ENCODE results near the gene DNAH9. TPM values are rescaled to one million over a fixed set of nuclear protein-coding genes. Genes with fewer than 3 reads are reported as not detected.

Gene DNAH9
- total RNA-seq, 1 experiment from 2014 or later, result 0.54 TPM

- DNase-seq (ENCODE audit: low spot score), result no peak
Observed at GRCh38 chr17:11739848-11740247, 141.6 kb downstream of the DNAH9 start.

DNA sequence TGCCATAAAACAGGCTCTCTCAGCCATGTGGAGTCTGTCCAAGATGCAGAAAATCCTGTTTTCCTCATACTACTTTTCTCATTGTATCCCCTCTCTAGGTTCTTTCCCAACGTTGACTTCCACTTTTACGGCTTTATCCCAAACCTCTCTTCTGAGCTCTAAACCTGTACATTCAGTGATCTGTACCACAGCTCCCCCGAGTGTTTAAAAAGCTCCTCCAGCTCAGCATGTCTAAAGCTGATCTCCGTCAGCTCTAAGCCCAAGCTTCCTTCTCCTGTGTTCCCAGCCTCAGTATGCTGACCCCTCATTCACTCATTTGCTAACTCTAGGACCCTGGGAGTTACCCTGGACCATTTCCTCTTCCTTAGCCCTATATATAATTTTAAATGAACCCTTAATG lies 144.6 kb downstream of the DNAH9 start:
- no peak for DNase-seq (ENCODE audit: low spot score)

DNA sequence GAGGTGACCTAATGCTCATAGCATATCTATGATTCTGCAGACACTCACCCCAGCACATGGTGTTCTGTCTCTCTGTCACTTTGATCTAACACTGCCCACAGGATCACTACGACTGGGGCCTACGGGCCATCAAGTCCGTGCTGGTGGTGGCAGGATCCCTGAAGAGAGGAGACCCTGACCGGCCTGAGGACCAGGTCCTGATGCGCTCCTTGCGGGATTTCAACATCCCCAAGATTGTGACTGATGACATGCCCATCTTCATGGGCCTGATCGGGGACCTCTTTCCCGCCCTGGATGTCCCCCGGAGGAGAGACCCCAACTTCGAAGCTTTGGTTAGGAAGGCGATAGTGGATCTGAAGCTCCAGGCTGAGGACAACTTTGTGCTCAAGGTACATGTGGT lies 146.4 kb downstream of the DNAH9 start:
- no peak for DNase-seq (ENCODE audit: low spot score)

DNA sequence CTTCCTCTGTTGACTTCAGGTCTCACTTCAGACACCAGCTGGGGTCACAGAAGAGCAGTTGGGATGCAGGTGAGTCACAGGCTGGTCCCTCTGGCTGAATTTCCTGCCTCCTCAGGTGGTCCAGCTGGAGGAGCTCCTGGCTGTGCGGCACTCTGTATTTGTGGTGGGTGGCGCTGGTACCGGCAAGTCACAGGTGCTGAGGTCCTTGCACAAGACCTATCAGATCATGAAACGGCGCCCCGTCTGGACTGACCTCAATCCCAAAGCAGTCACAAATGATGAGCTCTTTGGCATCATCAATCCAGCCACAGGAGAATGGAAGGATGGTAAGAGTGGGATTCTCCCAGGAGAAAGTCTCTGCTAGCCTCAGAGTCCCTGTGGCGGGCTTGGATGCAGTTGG lies 149.2 kb downstream of the DNAH9 start:
- no peak for DNase-seq (ENCODE audit: low spot score)

DNA sequence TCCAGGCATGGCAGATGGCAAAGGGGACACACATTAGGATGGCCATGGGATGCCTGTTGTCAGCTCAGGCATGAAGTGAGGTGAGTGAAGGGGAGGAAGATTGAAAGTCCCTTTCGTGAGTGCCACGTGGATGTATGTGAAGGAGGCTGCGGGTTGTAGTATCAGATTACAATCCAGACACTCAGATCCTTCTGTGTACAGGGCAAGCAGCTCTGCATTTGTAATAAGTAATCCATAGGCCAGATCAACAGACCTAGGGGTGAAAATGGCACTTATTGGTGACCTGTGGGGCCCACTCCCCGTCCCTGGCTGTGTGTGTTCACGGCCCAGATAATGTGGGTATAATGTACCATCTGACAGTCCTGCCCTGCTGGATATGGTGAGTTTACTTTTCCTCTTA lies 159.5 kb downstream of the DNAH9 start:
- DNase-seq (ENCODE audit: low spot score), result no peak

DNA sequence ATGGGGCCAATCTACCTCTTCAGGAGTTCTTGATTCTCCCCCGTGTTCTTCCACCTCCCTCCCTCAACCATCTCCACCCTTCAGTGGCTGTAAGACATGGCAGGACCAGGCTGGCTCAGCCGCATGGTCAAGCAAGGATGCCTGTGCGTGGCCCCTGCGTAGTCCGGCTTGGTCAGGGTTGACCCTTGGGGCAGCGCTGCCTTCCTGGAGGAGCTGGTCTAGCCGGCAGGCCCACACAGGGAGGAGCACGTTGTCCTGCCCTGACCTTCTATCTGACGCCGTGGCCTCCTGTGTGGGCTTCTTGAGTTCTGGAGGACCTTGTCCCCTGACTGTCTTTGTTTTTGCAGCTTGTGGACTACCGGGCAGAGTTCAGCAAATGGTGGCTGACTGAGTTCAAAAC lies 169.8 kb downstream of the DNAH9 start:
- DNase-seq (ENCODE audit: low spot score), result no peak

GRCh38 chr17:11768981-11769380 lies 170.7 kb downstream of the DNAH9 start:
- no peak for DNase-seq (ENCODE audit: low spot score)

- DNase-seq (ENCODE audit: low spot score), result no peak
Observed at GRCh38 chr17:11772031-11772430, 173.8 kb downstream of the DNAH9 start.

- DNase-seq (ENCODE audit: low spot score), result no peak
Observed at GRCh38 chr17:11779892-11780291, 181.6 kb downstream of the DNAH9 start.

DNA sequence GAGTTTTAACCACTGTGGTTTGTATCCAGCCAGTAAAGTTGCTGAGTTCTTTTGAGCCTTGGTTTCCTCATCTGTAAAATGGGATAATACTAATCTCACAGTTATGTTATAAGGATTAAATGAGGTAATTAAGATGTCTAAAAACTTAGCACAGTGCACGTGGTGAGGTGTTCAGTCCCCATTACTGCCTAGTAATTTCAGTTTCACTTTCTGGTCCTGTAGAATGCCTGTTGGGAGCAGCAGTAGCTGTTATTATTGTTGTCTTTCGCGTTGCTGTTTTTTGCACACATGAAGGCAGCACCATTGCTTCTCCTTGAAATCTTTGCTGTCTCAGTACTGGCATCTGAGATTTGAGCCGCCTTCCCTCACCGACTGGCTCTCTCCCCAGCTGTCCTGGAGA lies 182.4 kb downstream of the DNAH9 start:
- DNase-seq (ENCODE audit: low spot score), result no peak

DNA sequence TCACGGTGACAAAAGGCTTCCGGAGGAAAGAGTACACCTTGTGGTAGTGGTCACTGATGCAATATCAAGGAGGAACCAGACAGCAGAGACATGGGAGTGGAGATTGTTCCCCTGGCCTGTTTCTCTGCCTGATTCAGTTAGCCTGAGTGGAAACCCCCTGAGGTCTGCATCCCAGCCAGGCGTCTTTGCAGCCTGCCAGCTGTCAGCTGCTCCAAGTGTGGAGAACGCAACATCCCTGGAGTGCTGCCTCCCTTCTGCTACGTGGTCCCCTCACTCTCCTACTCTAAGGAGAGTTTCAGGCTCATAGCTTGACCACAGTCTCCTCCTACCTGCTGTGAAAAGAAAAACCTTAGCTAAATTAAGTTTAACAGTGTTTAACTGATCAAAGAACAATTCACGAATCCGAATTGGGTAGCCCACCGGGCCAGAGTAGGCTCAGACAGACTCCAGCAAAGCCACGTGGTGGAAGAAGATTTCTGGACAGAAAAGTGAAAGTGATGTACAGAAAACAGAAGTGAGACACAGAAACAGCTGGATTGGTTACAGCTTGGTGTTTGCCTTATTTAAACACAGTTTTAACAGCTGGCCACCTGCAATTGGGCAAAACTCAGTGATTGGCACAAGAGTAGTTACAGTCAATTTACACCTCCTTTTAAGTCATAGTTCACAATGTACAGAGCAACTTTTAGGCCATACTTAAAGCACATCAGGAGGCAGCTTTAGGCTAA lies 188.6 kb downstream of the DNAH9 start:
- no peak for DNase-seq (ENCODE audit: low spot score)

DNA sequence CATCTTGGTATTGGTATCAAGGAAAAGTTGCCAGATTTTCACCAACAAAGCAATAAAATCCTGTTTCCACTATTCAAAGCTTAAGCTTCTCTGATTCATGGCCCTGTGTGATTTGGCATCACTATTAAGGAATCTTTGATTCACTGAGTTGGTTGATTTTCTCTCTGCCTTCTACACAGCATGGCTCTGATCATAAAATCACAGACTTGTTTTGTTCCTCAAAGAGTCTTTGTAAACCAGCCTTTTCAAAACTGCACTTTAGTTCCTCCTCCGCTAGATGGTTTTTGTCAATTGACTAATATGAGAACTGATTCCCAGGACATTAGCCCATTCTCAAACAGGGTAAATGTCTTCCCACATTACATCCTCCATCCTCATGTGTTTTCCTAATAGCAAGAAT lies 197.6 kb downstream of the DNAH9 start:
- DNase-seq (ENCODE audit: low spot score), result no peak

DNA sequence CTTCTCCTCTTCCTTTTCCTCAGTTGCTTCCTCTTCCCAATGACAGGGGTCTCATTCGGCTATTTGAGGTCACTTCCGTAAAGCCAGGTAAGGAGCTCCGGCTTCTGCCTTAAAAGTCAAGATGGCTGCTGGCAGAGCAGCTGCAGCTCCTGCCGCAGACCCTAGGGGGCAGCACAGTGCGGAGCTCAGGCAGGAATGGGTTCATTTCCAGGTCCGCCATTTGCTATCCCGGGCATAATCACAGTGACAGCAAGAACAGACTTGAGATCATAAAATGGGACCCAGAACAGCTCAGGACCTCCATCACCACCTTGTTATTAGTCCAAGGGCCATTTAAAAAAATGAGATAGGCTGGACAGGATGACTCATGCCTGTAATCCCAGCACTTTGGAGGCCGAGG lies 199.5 kb downstream of the DNAH9 start:
- no peak for DNase-seq (ENCODE audit: low spot score)

DNA sequence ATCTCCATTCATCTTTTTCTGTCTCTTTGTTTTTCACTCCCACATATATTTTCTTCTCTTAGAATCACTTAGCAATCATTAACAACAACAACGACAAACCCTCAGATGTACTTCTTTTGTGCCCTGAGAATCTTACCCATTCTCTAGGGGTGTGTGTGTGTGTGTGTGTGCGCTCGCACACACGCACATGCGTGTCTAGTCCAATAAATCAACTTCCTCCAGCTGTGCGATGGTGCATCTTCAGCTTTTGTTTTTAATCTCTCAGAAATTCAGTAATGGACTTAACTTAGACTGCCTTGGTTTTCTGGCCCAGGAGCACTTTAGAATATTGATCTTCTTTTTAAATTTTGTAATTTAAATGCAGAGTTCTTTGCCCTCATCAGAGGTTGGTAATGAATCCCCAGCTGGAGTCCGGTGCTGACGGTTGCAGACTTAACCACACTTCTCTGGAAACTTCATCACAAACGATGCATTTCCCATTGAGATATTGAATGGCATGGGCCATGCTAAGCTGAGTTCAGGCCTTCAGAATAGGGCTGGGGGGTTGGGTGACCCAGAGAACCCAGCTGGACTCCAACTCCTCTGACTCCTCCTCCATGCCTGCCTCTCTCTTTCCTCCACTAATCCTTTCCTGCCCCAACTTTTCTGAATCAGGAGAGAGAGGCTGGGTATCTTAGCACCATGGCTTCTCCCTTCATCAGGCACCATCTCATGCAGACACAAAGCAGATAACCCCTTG lies 205.1 kb downstream of the DNAH9 start:
- DNase-seq (ENCODE audit: low spot score), result no peak

- DNase-seq (ENCODE audit: low spot score), result no peak
Observed at GRCh38 chr17:11805138-11805537, 206.9 kb downstream of the DNAH9 start.

DNA sequence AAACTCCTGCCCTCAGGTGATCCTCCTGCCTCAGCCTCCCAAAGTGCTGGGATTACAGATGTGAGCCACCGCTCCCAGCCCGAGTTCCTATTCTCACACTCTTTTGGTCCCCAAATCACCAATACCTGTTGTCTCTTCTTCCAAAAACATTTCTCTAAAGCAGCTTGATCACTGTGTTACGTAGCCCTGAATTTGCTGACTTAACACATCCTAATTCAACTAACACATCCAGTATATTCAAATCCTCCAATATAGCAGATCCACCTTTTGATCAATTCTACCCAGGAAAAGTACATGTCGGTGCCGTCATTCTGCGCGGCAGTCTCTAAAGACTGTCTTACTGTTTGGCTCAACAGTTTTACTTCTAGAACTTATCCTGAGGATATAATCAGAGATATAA lies 207.7 kb downstream of the DNAH9 start:
- DNase-seq (ENCODE audit: low spot score), result no peak

GRCh38 chr17:11807606-11808005 lies 209.3 kb downstream of the DNAH9 start:
- DNase-seq (ENCODE audit: low spot score), result no peak

DNA sequence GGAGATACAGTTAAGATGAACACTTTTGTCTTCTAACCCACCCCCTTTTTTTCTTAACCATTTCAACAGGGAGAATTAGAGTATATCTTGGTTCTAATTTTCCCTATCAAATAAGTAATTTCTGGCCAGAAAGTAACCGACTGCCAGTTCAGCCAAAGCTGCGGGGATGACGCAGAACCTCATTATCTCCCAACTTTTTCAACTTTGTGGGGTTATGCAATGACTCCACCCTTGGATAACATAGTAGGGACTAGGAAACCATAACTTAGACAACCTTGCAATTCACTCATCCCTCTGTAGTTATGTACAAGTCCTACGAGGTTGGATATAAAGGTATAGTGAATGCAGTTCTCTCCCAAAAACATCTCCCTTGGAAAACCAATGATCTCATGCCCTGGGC lies 215.0 kb downstream of the DNAH9 start:
- no peak for DNase-seq (ENCODE audit: low spot score)

- no peak for DNase-seq (ENCODE audit: low spot score)
Observed at GRCh38 chr17:11813871-11814270, 215.6 kb downstream of the DNAH9 start.

DNA sequence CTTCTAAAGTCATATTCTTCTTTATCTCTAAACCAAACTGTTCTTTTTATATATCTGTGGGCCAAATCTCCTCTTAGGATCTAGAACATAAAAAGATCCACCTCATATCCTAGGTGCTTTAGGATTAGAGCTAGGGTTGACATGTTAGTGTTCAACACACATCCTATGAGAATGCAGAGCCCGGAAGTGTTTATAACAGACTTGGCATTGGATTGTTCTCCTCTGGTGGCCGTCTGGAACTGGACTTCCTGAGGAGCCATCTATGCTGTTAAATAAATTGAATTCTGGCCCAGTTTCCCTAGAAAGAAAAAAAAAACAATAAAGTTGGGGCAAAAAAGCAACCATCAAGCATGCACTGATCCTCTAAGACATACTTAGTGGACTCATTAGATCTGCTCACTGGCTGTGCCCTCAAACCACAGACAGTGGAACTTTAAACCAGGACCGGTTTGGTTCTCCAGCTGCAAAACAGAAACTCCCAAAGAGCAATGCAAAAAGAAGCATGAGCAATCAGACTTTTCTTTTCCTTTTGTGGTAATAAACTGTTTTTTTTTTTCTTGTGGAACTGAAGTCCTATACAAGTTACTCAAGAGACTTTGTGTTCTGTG lies 216.5 kb downstream of the DNAH9 start:
- no peak for DNase-seq (ENCODE audit: low spot score)

GRCh38 chr17:11816409-11816808 lies 218.1 kb downstream of the DNAH9 start:
- DNase-seq (ENCODE audit: low spot score), result no peak

- DNase-seq (ENCODE audit: low spot score), result no peak
Observed at GRCh38 chr17:11823862-11824261, 225.6 kb downstream of the DNAH9 start.

GRCh38 chr17:11825572-11826209 lies 227.4 kb downstream of the DNAH9 start:
- DNase-seq (ENCODE audit: low spot score), result no peak
